GM19324 (cell line): ENCODE data around the gene LZTR1.

Source experiments
- ATAC-seq: cut with Tn5 transposase; IDR thresholded peaks from one replicate; pipeline ENCODE4 v1.9.1; 2021; ENCODE audit warnings: mild to moderate bottlenecking, moderate library complexity; ENCODE audit not compliant: unreplicated experiment, low FRiP score

LZTR1 gene

GRCh38 chr22:20979243-20979809 is 2.8 kb upstream of the LZTR1 start:
- no peak for ATAC-seq

GRCh38 chr22:20979940-20980453 is 2.1 kb upstream of the LZTR1 start:
- ATAC-seq, result no peak

GRCh38 chr22:20980523-20980922 is 1.6 kb upstream of the LZTR1 start:
- ATAC-seq, result no peak

GRCh38 chr22:20980938-20981722 is 967 bp upstream of the LZTR1 start:
- no peak for ATAC-seq

GRCh38 chr22:20982563-20982882 is 426 bp downstream of the LZTR1 start:
- peak; percentile 4 for ATAC-seq

GRCh38 chr22:20983081-20983771 is 1.1 kb downstream of the LZTR1 start:
- ATAC-seq, result no peak

GRCh38 chr22:20985720-20986119 is 3.6 kb downstream of the LZTR1 start:
- ATAC-seq, result no peak

GRCh38 chr22:20986365-20986764 is 4.3 kb downstream of the LZTR1 start:
- no peak for ATAC-seq

GRCh38 chr22:20987375-20987774 is 5.3 kb downstream of the LZTR1 start:
- ATAC-seq, result no peak

GRCh38 chr22:20988573-20989322 is 6.7 kb downstream of the LZTR1 start:
- no peak for ATAC-seq

- no peak for ATAC-seq
Observed at GRCh38 chr22:20989323-20990138, 7.4 kb downstream of the LZTR1 start.

GRCh38 chr22:20990184-20991180 is 8.4 kb downstream of the LZTR1 start:
- ATAC-seq, result no peak

- ATAC-seq, result no peak
Observed at GRCh38 chr22:20991252-20992055, 9.4 kb downstream of the LZTR1 start.

- ATAC-seq, result no peak
Observed at GRCh38 chr22:20992056-20992442, 10.0 kb downstream of the LZTR1 start.

GRCh38 chr22:20992456-20993303 is 10.6 kb downstream of the LZTR1 start:
- ATAC-seq, result no peak

- ATAC-seq, result no peak
Observed at GRCh38 chr22:20993304-20994127, 11.4 kb downstream of the LZTR1 start.
